IMR-90 (cell line): ENCODE results near the gene COX7A1. TPM values are rescaled to one million over a fixed set of nuclear protein-coding genes. Genes with fewer than 3 reads are reported as not detected.

Experiments used
- ATAC-seq: fragments of 200-7000 bp; cut with Tn5 transposase; 2 replicates; pipeline ENCODE4 v1.9.1; 2020; ENCODE audit warnings: low read depth, mild to moderate bottlenecking, moderate library complexity
- BruUV-seq: library from RNA; stranded (reverse); fragments of 400-500 nt; replicated peaks from 2 replicates; lab custom pipeline; 2021; lab: Mats Ljungman, UMichigan
- CTCF ChIA-PET: fragments of 300-600 bp; formaldehyde crosslinking; extraction: SDS; loops from one replicate; lab custom pipeline; 2021; ENCODE audit warnings: antibody characterized with exemption; lab: Yijun Ruan, JAX
- POLR2A ChIA-PET: fragments of 300-600 bp; sonication (Branson Sonifier 250); formaldehyde crosslinking; loops from one replicate; lab custom pipeline; 2022; ENCODE audit warnings: antibody characterized with exemption; ENCODE audit not compliant: unreplicated experiment; lab: Charles Lee
- DNase-seq: peaks from one replicate; pipeline ENCODE4 v3.0.0; 2013
- H2AFZ ChIP-seq: replicated peaks from 2 replicates; pipeline ENCODE3; 2013; ENCODE audit warnings: low read length, mild to moderate bottlenecking; ENCODE audit not compliant: poor library complexity
- H2AK5ac ChIP-seq: 2 replicates; pipeline ENCODE4 v1.6.1; 2013; ENCODE audit warnings: low read depth, low read length, inconsistent platforms
- H2AK9ac ChIP-seq: replicated peaks from 2 replicates; pipeline ENCODE3; 2013; ENCODE audit warnings: mild to moderate bottlenecking, low read depth, low read length, moderate library complexity; ENCODE audit not compliant: poor library complexity
- H2BK120ac ChIP-seq: 2 replicates; pipeline ENCODE4 v1.6.1; 2013; ENCODE audit warnings: low read depth, low read length, inconsistent platforms
- H2BK15ac ChIP-seq: 3 replicates; pipeline ENCODE4 v1.6.1; 2013; ENCODE audit warnings: low read depth, low read length, inconsistent platforms
- H2BK20ac ChIP-seq: 2 replicates; pipeline ENCODE4 v1.6.1; 2013; ENCODE audit warnings: low read depth, mild to moderate bottlenecking, inconsistent platforms, low read length, moderate library complexity
- H2BK5ac ChIP-seq: 2 replicates; pipeline ENCODE4 v1.6.1; 2013; ENCODE audit warnings: mild to moderate bottlenecking, low read depth, low read length, inconsistent platforms; ENCODE audit not compliant: poor library complexity, severe bottlenecking
- H3K14ac ChIP-seq: replicated peaks from 2 replicates; pipeline ENCODE4 v1.6.1; 2013; ENCODE audit warnings: low read depth, low read length, inconsistent platforms
- H3K18ac ChIP-seq: 2 replicates; pipeline ENCODE4 v1.6.1; 2013; ENCODE audit warnings: low read depth, low read length, control low read depth
- H3K23ac ChIP-seq: 2 replicates; pipeline ENCODE4 v1.6.1; 2013; ENCODE audit warnings: low read depth, low read length, inconsistent platforms
- H3K27ac ChIP-seq: 2 replicates; pipeline ENCODE4 v1.5.1; 2013; ENCODE audit warnings: mild to moderate bottlenecking, control low read depth, low read length; ENCODE audit not compliant: insufficient read depth
- H3K27me3 ChIP-seq: 2 replicates; pipeline ENCODE4 v1.6.1; 2013; ENCODE audit warnings: low read length; ENCODE audit not compliant: control insufficient read depth, insufficient read depth
- H3K36me3 ChIP-seq: 2 replicates; pipeline ENCODE4 v1.6.1; 2013; ENCODE audit warnings: low read length, mixed read lengths; ENCODE audit not compliant: control insufficient read depth, insufficient read depth
- H3K4ac ChIP-seq: 2 replicates; pipeline ENCODE4 v1.6.1; 2013; ENCODE audit warnings: low read depth, low read length, inconsistent platforms
- H3K4me1 ChIP-seq: 2 replicates; pipeline ENCODE4 v1.6.1; 2013; ENCODE audit warnings: low read length, mixed read lengths; ENCODE audit not compliant: control insufficient read depth, insufficient read depth
- H3K4me2 ChIP-seq: 2 replicates; pipeline ENCODE4 v1.6.1; 2013; ENCODE audit warnings: low read depth, mild to moderate bottlenecking, control low read depth, low read length, moderate library complexity
- H3K4me3 ChIP-seq: 2 replicates; pipeline ENCODE4 v1.5.1; 2013; ENCODE audit warnings: low read depth, mild to moderate bottlenecking, control low read depth, low read length, moderate library complexity; ENCODE audit not compliant: insufficient read depth
- H3K56ac ChIP-seq: 2 replicates; pipeline ENCODE4 v1.6.1; 2013; ENCODE audit warnings: low read length, inconsistent platforms; ENCODE audit not compliant: insufficient read depth; ENCODE audit errors: extremely low read depth
- H3K79me1 ChIP-seq, 2 experiments: 2 replicates each; pipeline ENCODE4 v1.6.1; 2013; ENCODE audit warnings: low read length in 2 of 2, inconsistent platforms in 1 of 2, low read depth in 1 of 2
- H3K9ac ChIP-seq: 2 replicates; pipeline ENCODE4 v1.6.1; 2013; ENCODE audit warnings: low read depth, low read length, control low read depth
- H3K9me1 ChIP-seq: 2 replicates; pipeline ENCODE4 v1.6.1; 2013; ENCODE audit warnings: low read length, inconsistent platforms; ENCODE audit not compliant: insufficient read depth
- H3K9me3 ChIP-seq: 2 replicates; pipeline ENCODE4 v1.6.1; 2013; ENCODE audit warnings: low read length; ENCODE audit not compliant: control insufficient read depth, insufficient read depth
- H4K20me1 ChIP-seq: 2 replicates; pipeline ENCODE4 v1.6.1; 2013; ENCODE audit warnings: low read length, inconsistent platforms; ENCODE audit not compliant: insufficient read depth
- H4K5ac ChIP-seq: 2 replicates; pipeline ENCODE4 v1.6.1; 2013; ENCODE audit warnings: mild to moderate bottlenecking, low read depth, low read length, control low read depth
- H4K8ac ChIP-seq, 2 experiments: 2 replicates each; pipeline ENCODE4 v1.6.1; 2013; ENCODE audit warnings: low read depth in 2 of 2, low read length in 2 of 2, control low read depth in 1 of 2, inconsistent platforms in 1 of 2
- H4K91ac ChIP-seq: 2 replicates; pipeline ENCODE4 v1.6.1; 2013; ENCODE audit warnings: low read depth, low read length, inconsistent platforms; ENCODE audit not compliant: insufficient read depth
- BHLHE40 ChIP-seq: fragments of 150-350 bp; IDR thresholded peaks from 2 replicates; pipeline ENCODE4 v1.6.1; 2016; ENCODE audit warnings: mild to moderate bottlenecking, low read depth, low read length
- CEBPB ChIP-seq: IDR thresholded peaks from 2 replicates; pipeline ENCODE4 v1.6.1; 2012; ENCODE audit warnings: low read depth, low read length, improper control_type of control experiment
- CHD1 ChIP-seq: IDR thresholded peaks from 2 replicates; pipeline ENCODE4 v1.6.1; 2012; ENCODE audit warnings: low read depth, low read length, improper control_type of control experiment
- FOS ChIP-seq: fragments of 150-350 bp; IDR thresholded peaks from 2 replicates; pipeline ENCODE4 v1.6.1; 2016; ENCODE audit warnings: low read depth, low read length
- MAFK ChIP-seq: IDR thresholded peaks from 2 replicates; pipeline ENCODE4 v1.6.1; 2012; ENCODE audit warnings: low read depth, low read length, improper control_type of control experiment
- MXI1 ChIP-seq: IDR thresholded peaks from 2 replicates; pipeline ENCODE4 v1.6.1; 2012; ENCODE audit warnings: low read depth, mild to moderate bottlenecking, low read length, moderate library complexity, borderline replicate concordance
- NFE2L2 ChIP-seq: fragments of 150-350 bp; IDR thresholded peaks from 2 replicates; pipeline ENCODE4 v1.6.1; 2016; ENCODE audit warnings: low read depth, mild to moderate bottlenecking, low read length
- POLR2A ChIP-seq: IDR thresholded peaks from 2 replicates; pipeline ENCODE4 v1.6.1; 2012; ENCODE audit warnings: mild to moderate bottlenecking, low read depth, low read length
- RFX5 ChIP-seq: IDR thresholded peaks from 2 replicates; pipeline ENCODE4 v1.8.0; 2012; ENCODE audit warnings: low read depth, mild to moderate bottlenecking, low read length, moderate library complexity
- SMC3 ChIP-seq: fragments of 150-350 bp; IDR thresholded peaks from 2 replicates; pipeline ENCODE4 v1.6.1; 2016; ENCODE audit warnings: low read depth, mild to moderate bottlenecking, antibody characterized with exemption, low read length, moderate library complexity
- WGBS, 2 experiments: methylation state at CpG; one replicate each; pipeline versions ENCODE4 v1.1.5 to v1.1.7; 2013; ENCODE audit warnings: missing lambda C conversion rate in 2 of 2; ENCODE audit not compliant: insufficient read length in 1 of 2; ENCODE audit errors: extremely low coverage in 2 of 2; 5-methylcytosine and 5-hydroxymethylcytosine counted together
- dilution Hi-C: fragments of 300-500 bp; cut with HindIII; formaldehyde crosslinking; loops from one replicate; pipeline ENCODE4 v1.14.3; 2018; ENCODE audit warnings: low sequenced_read_pairs; ENCODE audit not compliant: unreplicated experiment
- in situ Hi-C: fragments of 300-500 bp; cut with MboI; formaldehyde crosslinking; loops from 3 replicates; pipeline ENCODE4 v1.14.3; 2019; ENCODE audit warnings: low sequenced_read_pairs, inconsistent platforms, mixed read lengths
- intact Hi-C: fragments of 100-400 bp; cut with micrococcal nuclease; formaldehyde crosslinking; loops from 2 replicates; pipeline ENCODE4 v1.10.0; 2022
- polyA plus RNA-seq, 3 experiments: library from polyadenylated mRNA; depleted of rRNA; stranded (reverse); fragments of >200 nt; gene quantifications; 2 replicates each; pipeline ENCODE4 v1.2.3, GENCODE V29; 2012; ENCODE audit warnings: low replicate concordance in 1 of 3
- total RNA-seq: library from RNA; depleted of rRNA; stranded (reverse); fragments of >200 nt; gene quantifications from 2 replicates; pipeline ENCODE4 v1.2.3, GENCODE V29; 2012
- TF ChIP-seq, protein P1 (sequence below): fragments of 150-350 bp; IDR thresholded peaks from 2 replicates; pipeline ENCODE4 v1.6.1; 2017; ENCODE audit warnings: mild to moderate bottlenecking, antibody characterized with exemption, low read length, low read depth
- TF ChIP-seq, protein P2 (sequence below): fragments of 150-350 bp; IDR thresholded peaks from 2 replicates; pipeline ENCODE4 v1.6.1; 2016; ENCODE audit warnings: low read depth, mild to moderate bottlenecking, low read length, moderate library complexity, borderline replicate concordance
- TF ChIP-seq, protein P3 (sequence below): conservative IDR thresholded peaks from 2 replicates; pipeline ENCODE4 v1.5.1; 2012; ENCODE audit warnings: mild to moderate bottlenecking, low read depth, low read length, improper control_type of control experiment

Gene COX7A1
- total and polyA plus RNA-seq, 2 of the 4 experiments (the other 2 are of a cell fraction), result 0.54 to 6.9 TPM

DNA sequence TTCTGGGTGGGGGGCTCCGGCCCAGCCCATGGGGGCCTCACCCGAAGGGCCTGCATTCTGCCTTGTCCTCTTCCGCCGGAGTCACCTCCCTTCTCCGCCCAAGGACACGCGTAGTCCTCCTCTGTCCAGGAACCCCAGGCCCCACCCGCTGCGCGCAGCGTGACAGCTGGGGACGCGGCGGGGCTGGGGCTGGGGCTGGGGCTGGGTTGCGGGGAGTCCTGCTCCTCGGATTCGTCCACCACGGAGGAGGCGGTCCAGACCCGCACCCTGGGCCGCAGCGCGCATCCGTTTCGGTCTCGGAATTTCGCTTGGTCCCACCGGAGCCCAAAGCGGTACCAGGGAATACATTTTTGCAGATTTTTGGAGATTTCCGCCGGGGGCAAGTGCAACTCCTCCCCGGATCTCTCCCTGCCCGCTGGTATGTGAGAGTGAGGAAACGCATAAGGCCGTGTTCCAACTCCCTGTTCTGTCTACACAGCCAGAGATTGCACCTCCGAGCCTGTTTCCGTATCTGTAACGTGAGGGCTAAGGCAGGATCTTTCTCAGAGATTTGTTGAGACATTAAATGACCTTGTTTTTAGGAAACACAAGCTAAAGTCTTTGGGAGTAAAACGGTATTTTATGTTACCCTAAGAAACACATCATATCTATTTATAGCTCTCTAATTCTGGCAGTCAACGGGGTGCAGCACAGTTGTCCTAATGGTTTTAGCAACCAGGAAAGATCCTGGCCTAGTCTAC, at the start of gene COX7A1 (continued):
- no peak for TF ChIP-seq SMC3
- TF ChIP-seq NFE2L2, result no peak
- no peak for TF ChIP-seq CHD1
- TF ChIP-seq RFX5, result no peak

DNA sequence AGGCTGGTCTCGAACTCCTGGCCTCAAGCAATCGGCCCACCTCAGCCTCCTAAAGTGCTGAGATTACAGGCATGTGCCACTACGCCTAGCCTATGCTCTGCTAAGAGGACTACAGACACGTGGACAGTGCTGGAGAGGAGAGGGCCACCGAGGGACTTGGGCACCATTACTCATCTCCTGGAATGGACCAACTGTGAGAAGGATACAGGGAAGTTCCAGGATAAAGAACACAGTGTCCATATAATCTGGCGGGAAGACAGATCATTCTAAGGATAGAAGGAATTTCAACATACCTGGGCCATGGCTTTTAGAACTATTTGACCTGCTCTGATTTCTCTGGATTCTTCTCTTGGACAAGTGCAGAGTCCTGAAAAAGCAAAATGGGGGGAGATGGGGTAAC, 49.4 kb upstream of the COX7A1 start:
- in situ Hi-C loops (loop anchor here (25.0 kb wide), 1 partner anchor 1011 kb away; the partner anchor contains the start of genes ZNF383 and ZNF585B), intact Hi-C loops (no loop called here), dilution Hi-C loops (no loop called here)
- H4K91ac ChIP-seq, result no peak overlapping the region
- no peak overlapping the region for H2AFZ ChIP-seq
- no peak overlapping the region for H3K4me3 ChIP-seq
- peaks cover 3 to 8% of the 10 kb centered on the region in 2 experiments; a peak in 2 of 4 replicates for H3K79me1 ChIP-seq
- H3K14ac ChIP-seq, result no peak overlapping the region
- no peak overlapping the region for H3K9ac ChIP-seq
- H3K4me2 ChIP-seq, result no peak overlapping the region
- no peaks in the 10 kb centered on the region for H3K9me3 ChIP-seq
- no peak overlapping the region for H2BK120ac ChIP-seq
- H4K8ac ChIP-seq, result no peak overlapping the region
- DNase-seq (no peak), ATAC-seq (no peak)
- no peaks in the 10 kb centered on the region for H3K27me3 ChIP-seq
- H4K20me1 ChIP-seq, result no peaks in the 10 kb centered on the region
- no peak overlapping the region for H3K27ac ChIP-seq
- H2AK5ac ChIP-seq, result no peak overlapping the region
- no peaks in the 10 kb centered on the region for H3K4me1 ChIP-seq
- H2BK15ac ChIP-seq, result no peak overlapping the region
- no peak overlapping the region for H2BK20ac ChIP-seq
- no peak overlapping the region for H2BK5ac ChIP-seq
- H3K9me1 ChIP-seq, result no peaks in the 10 kb centered on the region
- no peak overlapping the region for H4K5ac ChIP-seq
- peaks cover 7% of the 10 kb centered on the region for H3K36me3 ChIP-seq
- H3K18ac ChIP-seq, result no peak overlapping the region
- POLR2A ChIA-PET, result no interaction called here
- no peak overlapping the region for H3K23ac ChIP-seq
- no peak overlapping the region for H3K4ac ChIP-seq
- H3K56ac ChIP-seq, result no peak overlapping the region
- BruUV-seq, result no TSS peak
- no peak overlapping the region for H2AK9ac ChIP-seq
- 100% methylated on average over 1 of the region's 6 CpGs; no CpG with 5 or more reads in 1 of the 2 experiments for WGBS, 2 experiments
- CTCF ChIA-PET, result no interaction called here
- TF ChIP-seq CHD1 (no peak), FOS (no peak), RFX5 (no peak), CEBPB (no peak), MXI1 (no peak), POLR2A (no peak), MAFK (no peak), SMC3 (no peak), BHLHE40 (no peak)
- TF ChIP-seq, protein P1, sequence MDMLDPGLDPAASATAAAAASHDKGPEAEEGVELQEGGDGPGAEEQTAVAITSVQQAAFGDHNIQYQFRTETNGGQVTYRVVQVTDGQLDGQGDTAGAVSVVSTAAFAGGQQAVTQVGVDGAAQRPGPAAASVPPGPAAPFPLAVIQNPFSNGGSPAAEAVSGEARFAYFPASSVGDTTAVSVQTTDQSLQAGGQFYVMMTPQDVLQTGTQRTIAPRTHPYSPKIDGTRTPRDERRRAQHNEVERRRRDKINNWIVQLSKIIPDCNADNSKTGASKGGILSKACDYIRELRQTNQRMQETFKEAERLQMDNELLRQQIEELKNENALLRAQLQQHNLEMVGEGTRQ, result no peak
- TF ChIP-seq, protein P2, sequence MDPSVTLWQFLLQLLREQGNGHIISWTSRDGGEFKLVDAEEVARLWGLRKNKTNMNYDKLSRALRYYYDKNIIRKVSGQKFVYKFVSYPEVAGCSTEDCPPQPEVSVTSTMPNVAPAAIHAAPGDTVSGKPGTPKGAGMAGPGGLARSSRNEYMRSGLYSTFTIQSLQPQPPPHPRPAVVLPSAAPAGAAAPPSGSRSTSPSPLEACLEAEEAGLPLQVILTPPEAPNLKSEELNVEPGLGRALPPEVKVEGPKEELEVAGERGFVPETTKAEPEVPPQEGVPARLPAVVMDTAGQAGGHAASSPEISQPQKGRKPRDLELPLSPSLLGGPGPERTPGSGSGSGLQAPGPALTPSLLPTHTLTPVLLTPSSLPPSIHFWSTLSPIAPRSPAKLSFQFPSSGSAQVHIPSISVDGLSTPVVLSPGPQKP, result no peak
- TF ChIP-seq, protein P3, sequence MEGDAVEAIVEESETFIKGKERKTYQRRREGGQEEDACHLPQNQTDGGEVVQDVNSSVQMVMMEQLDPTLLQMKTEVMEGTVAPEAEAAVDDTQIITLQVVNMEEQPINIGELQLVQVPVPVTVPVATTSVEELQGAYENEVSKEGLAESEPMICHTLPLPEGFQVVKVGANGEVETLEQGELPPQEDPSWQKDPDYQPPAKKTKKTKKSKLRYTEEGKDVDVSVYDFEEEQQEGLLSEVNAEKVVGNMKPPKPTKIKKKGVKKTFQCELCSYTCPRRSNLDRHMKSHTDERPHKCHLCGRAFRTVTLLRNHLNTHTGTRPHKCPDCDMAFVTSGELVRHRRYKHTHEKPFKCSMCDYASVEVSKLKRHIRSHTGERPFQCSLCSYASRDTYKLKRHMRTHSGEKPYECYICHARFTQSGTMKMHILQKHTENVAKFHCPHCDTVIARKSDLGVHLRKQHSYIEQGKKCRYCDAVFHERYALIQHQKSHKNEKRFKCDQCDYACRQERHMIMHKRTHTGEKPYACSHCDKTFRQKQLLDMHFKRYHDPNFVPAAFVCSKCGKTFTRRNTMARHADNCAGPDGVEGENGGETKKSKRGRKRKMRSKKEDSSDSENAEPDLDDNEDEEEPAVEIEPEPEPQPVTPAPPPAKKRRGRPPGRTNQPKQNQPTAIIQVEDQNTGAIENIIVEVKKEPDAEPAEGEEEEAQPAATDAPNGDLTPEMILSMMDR, result no peak
